Astrocyte of the cerebellum (primary cell): ENCODE measurements around the gene COL9A3.
"Not testable (repeated sequence)": the region's sequence is repeated elsewhere in the genome, so short reads cannot be mapped to it uniquely, and the experiment has no call there.

Experiments
- DNase-seq: peaks from one replicate; pipeline ENCODE4 v3.0.0-alpha.2; 2011; ENCODE audit warnings: low read depth
- H3K4me3 ChIP-seq: 2 replicates; pipeline ENCODE4 v1.5.1; 2011; ENCODE audit warnings: mild to moderate bottlenecking, low read depth, low read length, moderate library complexity
- CTCF ChIP-seq: IDR thresholded peaks from 2 replicates; pipeline ENCODE4 v1.5.1; 2012; ENCODE audit warnings: low read length, low read depth, moderate library complexity, mild to moderate bottlenecking; ENCODE audit errors: missing control alignments
- in situ Hi-C: cut with HindIII; loops from 2 replicates; pipeline ENCODE4 v1.10.0; 2017; ENCODE audit warnings: low sequenced_read_pairs

Gene COL9A3

GRCh38 chr20:62873681-62874031 is 56.8 kb downstream of the COL9A3 start:
- in situ Hi-C loops, H3K4me3 ChIP-seq, DNase-seq: not testable (repeated sequence)
- TF ChIP-seq CTCF, result peak; percentile 52

GRCh38 chr20:62874964-62875344 is 58.1 kb downstream of the COL9A3 start:
- TF ChIP-seq CTCF, result no peak
- in situ Hi-C loops, result no loop called here

DNA sequence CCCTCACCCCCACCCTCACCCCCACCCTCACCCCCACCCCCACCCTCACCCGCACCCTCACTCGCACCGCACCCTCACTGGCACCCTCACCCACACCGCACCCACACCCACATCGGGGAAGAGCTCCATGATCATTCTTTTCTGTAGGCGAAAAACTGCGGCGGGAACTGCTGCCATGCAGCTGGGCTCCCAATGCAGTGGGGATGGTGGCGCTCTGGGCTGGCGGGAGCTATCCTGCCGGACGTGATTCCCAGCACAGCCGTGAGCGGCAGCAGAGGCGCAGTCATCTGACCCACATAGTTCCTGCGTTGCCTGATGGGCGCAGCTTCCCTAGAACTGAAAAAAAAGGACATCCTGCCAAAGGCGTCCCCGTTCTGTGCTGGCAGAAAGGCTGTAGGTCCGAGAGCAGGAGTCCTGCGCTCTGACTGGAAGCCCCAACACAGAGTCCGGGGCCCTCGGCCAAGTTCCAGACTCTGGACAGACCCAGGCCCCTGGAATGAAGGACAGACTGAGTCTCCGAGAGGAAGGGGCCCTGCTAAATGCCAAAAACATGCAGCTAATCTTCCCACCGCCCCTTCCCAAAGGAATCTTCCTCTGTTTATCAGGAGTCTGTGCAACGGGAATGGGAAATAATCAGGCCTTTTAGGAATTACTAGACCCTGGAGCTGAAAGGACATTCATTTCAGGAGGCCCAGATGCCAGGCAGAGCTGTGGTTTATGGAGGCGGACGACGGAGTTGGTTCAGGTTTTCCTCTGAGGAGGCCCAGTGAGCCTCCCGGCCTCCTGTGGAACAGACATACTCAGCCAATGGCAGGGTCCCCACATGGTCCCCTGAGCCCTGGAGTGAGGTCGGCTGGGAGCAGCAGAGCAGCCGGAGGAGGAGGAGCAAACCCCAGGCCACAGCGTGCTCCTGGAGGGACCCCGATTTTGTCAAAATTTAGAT is 58.8 kb downstream of the COL9A3 start:
- TF ChIP-seq CTCF, result peak; percentile 42
- DNase-seq, result peak; percentile 48
- H3K4me3 ChIP-seq, result no peak overlapping the region
- in situ Hi-C loops, result no loop called here

More at GRCh38 chr20:62874964-62875344, 58.1 kb downstream of the COL9A3 start:
- H3K4me3 ChIP-seq, result no peak overlapping the region
- DNase-seq, result no peak

- no peak overlapping the region for H3K4me3 ChIP-seq
- no peak for DNase-seq
- no peak for TF ChIP-seq CTCF
- in situ Hi-C loops, result no loop called here
Observed at GRCh38 chr20:62876501-62876901, 59.7 kb downstream of the COL9A3 start.

- in situ Hi-C loops, result no loop called here
- no peak for TF ChIP-seq CTCF
- no peak for DNase-seq
- no peak overlapping the region for H3K4me3 ChIP-seq
Observed at GRCh38 chr20:62876902-62877816, 60.3 kb downstream of the COL9A3 start.

DNA sequence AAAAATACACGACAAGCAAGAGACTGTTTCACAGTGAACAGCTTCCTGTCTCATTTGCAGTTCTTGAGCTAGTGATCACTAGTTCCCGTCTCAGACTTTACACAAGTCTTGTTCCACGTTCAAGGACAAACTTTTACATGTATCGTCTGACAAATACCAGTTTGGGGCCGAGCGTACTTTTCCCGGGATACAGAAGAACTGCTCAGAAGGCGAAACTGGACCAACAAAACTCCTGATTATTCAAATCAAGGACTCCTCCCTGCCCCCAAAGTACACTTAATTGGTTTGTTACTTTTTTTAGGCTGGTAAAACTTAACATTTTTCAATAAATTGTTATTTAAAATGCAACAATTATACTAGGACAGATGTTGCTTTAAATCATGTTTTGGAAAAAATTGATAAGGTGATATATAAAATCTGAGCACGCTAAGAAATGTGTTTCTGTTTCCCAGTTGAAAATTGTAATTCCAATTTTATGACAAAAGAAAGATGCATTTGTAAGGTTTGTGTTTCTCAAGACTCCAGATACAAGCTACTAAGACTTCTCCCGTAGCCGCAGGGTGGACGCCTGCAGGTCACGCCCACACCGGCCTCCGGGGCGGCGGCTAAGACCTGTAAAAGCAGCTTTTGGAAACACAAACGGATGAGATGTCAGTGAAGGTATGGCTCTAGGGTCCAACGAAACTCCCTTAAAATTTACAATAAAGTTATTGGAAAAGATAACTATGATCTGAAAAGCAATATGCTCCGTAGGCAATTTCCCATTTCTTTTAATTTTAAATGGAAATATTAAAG is 61.6 kb downstream of the COL9A3 start:
- H3K4me3 ChIP-seq, result no peak overlapping the region
- TF ChIP-seq CTCF, result no peak
- in situ Hi-C loops, result no loop called here
- DNase-seq, result no peak
